Measurements from ENCODE around the gene LRFN2.
A peak's percentile ranks its signal among the peaks of the same experiment; 100 is the strongest.

LRFN2 gene

GRCh38 chr6:40477246-40478126 is 109.7 kb downstream of the LRFN2 start:
- peak; percentile 56 for DNase-seq (ENCODE audit: low read depth, low spot score)

GRCh38 chr6:40476673-40477072 is 110.5 kb downstream of the LRFN2 start:
- DNase-seq (ENCODE audit: low read depth, low spot score) = no peak

- no peak for DNase-seq (ENCODE audit: low read depth, low spot score)
Observed at GRCh38 chr6:40474937-40475336, 112.2 kb downstream of the LRFN2 start.

GRCh38 chr6:40473026-40473425 is 114.1 kb downstream of the LRFN2 start:
- no peak for DNase-seq (ENCODE audit: low read depth, low spot score)

GRCh38 chr6:40472353-40472752 is 114.8 kb downstream of the LRFN2 start:
- no peak for DNase-seq (ENCODE audit: low read depth, low spot score)

GRCh38 chr6:40471243-40471642 is 115.9 kb downstream of the LRFN2 start:
- DNase-seq (ENCODE audit: low read depth, low spot score) = no peak

GRCh38 chr6:40469323-40469722 is 117.8 kb downstream of the LRFN2 start:
- no peak for DNase-seq (ENCODE audit: low read depth, low spot score)

GRCh38 chr6:40466986-40467539 is 120.1 kb downstream of the LRFN2 start:
- DNase-seq (ENCODE audit: low read depth, low spot score) = no peak

- DNase-seq (ENCODE audit: low read depth, low spot score) = no peak
Observed at GRCh38 chr6:40461643-40462042, 125.5 kb downstream of the LRFN2 start.

GRCh38 chr6:40460380-40460779 is 126.8 kb downstream of the LRFN2 start:
- peak; percentile 38 for DNase-seq (ENCODE audit: low read depth, low spot score)

GRCh38 chr6:40457261-40457660 is 129.9 kb downstream of the LRFN2 start:
- DNase-seq (ENCODE audit: low read depth, low spot score) = no peak

- no peak for DNase-seq (ENCODE audit: low read depth, low spot score)
Observed at GRCh38 chr6:40456390-40457013, 130.7 kb downstream of the LRFN2 start.

GRCh38 chr6:40455686-40456389 is 131.3 kb downstream of the LRFN2 start:
- DNase-seq (ENCODE audit: low read depth, low spot score) = no peak

GRCh38 chr6:40450483-40450882 is 136.7 kb downstream of the LRFN2 start:
- no peak for DNase-seq (ENCODE audit: low read depth, low spot score)

GRCh38 chr6:40444811-40445210 is 142.4 kb downstream of the LRFN2 start:
- DNase-seq (ENCODE audit: low read depth, low spot score) = no peak

- DNase-seq (ENCODE audit: low read depth, low spot score) = no peak
Observed at GRCh38 chr6:40444312-40444711, 142.9 kb downstream of the LRFN2 start.

GRCh38 chr6:40443842-40444241 is 143.3 kb downstream of the LRFN2 start:
- no peak for DNase-seq (ENCODE audit: low read depth, low spot score)

- no peak for DNase-seq (ENCODE audit: low read depth, low spot score)
Observed at GRCh38 chr6:40442591-40442990, 144.6 kb downstream of the LRFN2 start.

- no peak for DNase-seq (ENCODE audit: low read depth, low spot score)
Observed at GRCh38 chr6:40441150-40441549, 146.0 kb downstream of the LRFN2 start.

- DNase-seq (ENCODE audit: low read depth, low spot score) = no peak
Observed at GRCh38 chr6:40440053-40440452, 147.1 kb downstream of the LRFN2 start.

- DNase-seq (ENCODE audit: low read depth, low spot score) = no peak
Observed at GRCh38 chr6:40439026-40439800, 148.0 kb downstream of the LRFN2 start.
